HepG2 (cell line): ENCODE results near the gene DTX2. TPM values are rescaled to one million over a fixed set of nuclear protein-coding genes. Genes with fewer than 3 reads are reported as not detected.

Source experiments
- BHLHE40 ChIP-seq: IDR thresholded peaks from 2 replicates; pipeline ENCODE4 v1.6.1; 2011; ENCODE audit warnings: low read length, improper control_type of control experiment
- BRD4 ChIP-seq: sonication (generic); formaldehyde crosslinking; IDR thresholded peaks from 2 replicates; pipeline ENCODE4 v1.4.0; 2020; ENCODE audit warnings: missing genetic modification reagents
- DPF2 ChIP-seq: sonication (generic); formaldehyde crosslinking; IDR thresholded peaks from 2 replicates; pipeline ENCODE4 v1.4.0; 2020; ENCODE audit warnings: mild to moderate bottlenecking, low read depth, missing genetic modification reagents, borderline replicate concordance
- FOSL1 ChIP-seq: sonication (generic); formaldehyde crosslinking; IDR thresholded peaks from 2 replicates; pipeline ENCODE4 v1.9.0; 2021; ENCODE audit warnings: missing genetic modification reagents, borderline replicate concordance
- HNRNPL ChIP-seq: fragments of 200-400 bp; formaldehyde crosslinking; IDR thresholded peaks from 2 replicates; pipeline ENCODE4 v1.6.1; 2017; ENCODE audit warnings: mild to moderate bottlenecking, low read depth, low read length
- MYNN ChIP-seq: sonication (generic); formaldehyde crosslinking; IDR thresholded peaks from 2 replicates; pipeline ENCODE4 v1.4.0; 2020; ENCODE audit warnings: mild to moderate bottlenecking, low read depth, missing genetic modification reagents
- NAIF1 ChIP-seq: sonication (generic); formaldehyde crosslinking; IDR thresholded peaks from 2 replicates; pipeline ENCODE4 v1.5.0; 2020; ENCODE audit warnings: mild to moderate bottlenecking, missing genetic modification reagents, borderline replicate concordance
- NFE2L2 ChIP-seq: fragments of 150-350 bp; IDR thresholded peaks from 2 replicates; pipeline ENCODE4 v1.6.1; 2014; ENCODE audit warnings: low read length
- NFIB ChIP-seq: sonication (generic); formaldehyde crosslinking; IDR thresholded peaks from 2 replicates; pipeline ENCODE4 v1.9.0; 2021; ENCODE audit warnings: missing genetic modification reagents, mild to moderate bottlenecking, borderline replicate concordance
- NR1H2 ChIP-seq: sonication (generic); formaldehyde crosslinking; IDR thresholded peaks from 2 replicates; pipeline ENCODE4 v1.8.1; 2022; ENCODE audit warnings: low read depth, missing genetic modification reagents, borderline replicate concordance
- PITX1 ChIP-seq: sonication (generic); formaldehyde crosslinking; IDR thresholded peaks from 2 replicates; pipeline ENCODE4 v1.5.1; 2020; ENCODE audit warnings: mild to moderate bottlenecking, missing genetic modification reagents
- POLR2AphosphoS5 ChIP-seq: IDR thresholded peaks from 2 replicates; pipeline ENCODE4 v1.6.1; 2012; ENCODE audit warnings: low read depth, low read length
- RCOR2 ChIP-seq: IDR thresholded peaks from 2 replicates; pipeline ENCODE4 v1.6.1; 2016; ENCODE audit warnings: missing biosample characterization, missing genetic modification reagents
- TFE3 ChIP-seq: IDR thresholded peaks from 2 replicates; pipeline ENCODE4 v1.6.1; 2016
- ZNF318 ChIP-seq: sonication (generic); formaldehyde crosslinking; IDR thresholded peaks from 2 replicates; pipeline ENCODE4 v1.4.0; 2020; ENCODE audit warnings: mild to moderate bottlenecking, missing genetic modification reagents
- ZNF383 ChIP-seq: sonication (generic); formaldehyde crosslinking; IDR thresholded peaks from 2 replicates; pipeline ENCODE4 v1.4.0; 2020; ENCODE audit warnings: missing genetic modification reagents, mild to moderate bottlenecking, borderline replicate concordance
- ZNF44 ChIP-seq: sonication (generic); formaldehyde crosslinking; IDR thresholded peaks from 2 replicates; pipeline ENCODE4 v1.5.1; 2020; ENCODE audit warnings: mild to moderate bottlenecking, missing genetic modification reagents
- ZNF441 ChIP-seq: sonication (generic); formaldehyde crosslinking; IDR thresholded peaks from 2 replicates; pipeline ENCODE4 v1.7.0; 2021; ENCODE audit warnings: missing genetic modification reagents, borderline replicate concordance
- ZNF577 ChIP-seq: sonication (generic); formaldehyde crosslinking; IDR thresholded peaks from 2 replicates; pipeline ENCODE4 v1.4.0; 2020; ENCODE audit warnings: mild to moderate bottlenecking, low read depth, missing genetic modification reagents, borderline replicate concordance
- ZNF773 ChIP-seq: sonication (generic); formaldehyde crosslinking; IDR thresholded peaks from 2 replicates; pipeline ENCODE4 v1.4.0; 2020; ENCODE audit warnings: missing genetic modification reagents, borderline replicate concordance
- polyA plus RNA-seq, 8 experiments: library from polyadenylated mRNA; depleted of rRNA in 3 of 8; stranded (reverse) in 7 of 8; unstranded in 1 of 8; fragments of >200 nt; fragmentation: Illumina TruSeq in 4 of 8; extraction: Trizol in 4 of 8; gene quantifications; 2 replicates each; pipeline versions ENCODE4 v1.2.1 to v1.2.3, GENCODE V29; 2011 to 2016; ENCODE audit warnings: low read depth in 4 of 8, missing spikeins in 1 of 8, mixed read lengths in 1 of 8; ENCODE audit not compliant: insufficient read depth in 1 of 8
- total RNA-seq, 5 experiments: library from RNA; depleted of rRNA; stranded (reverse); fragments of >200 nt; fragmentation: Illumina TruSeq; extraction: Trizol; gene quantifications; 2 replicates each; pipeline ENCODE4 v1.2.3, GENCODE V29; 2016; ENCODE audit warnings: low read depth in 1 of 5

The DTX2 gene
- total and polyA plus RNA-seq, 2 of the 13 experiments (the other 11 are each of a cell fraction or from before 2014, with no cell fraction given): 5.5 to 6.2 TPM

- TF ChIP-seq PITX1 (CRISPR knock-in tag) (peak; percentile 35; the same call in 1 of the 2 replicates), ZNF577 (no peak), MYNN (CRISPR knock-in tag) (no peak; the same call in 1 of the 2 replicates), RCOR2 (CRISPR knock-in tag) (0 out of 2 replicates have a peak, but pooled peaks have one; percentile 15), ZNF44 (no peak), ZNF773 (CRISPR knock-in tag) (no peak), ZNF318 (CRISPR knock-in tag) (0 out of 2 replicates have a peak, but pooled peaks have one; percentile 43), BRD4 (CRISPR knock-in tag) (no peak), NAIF1 (CRISPR knock-in tag) (no peak), NFIB (CRISPR knock-in tag) (no peak), HNRNPL (peak; percentile 85), POLR2AphosphoS5 (no peak), FOSL1 (CRISPR knock-in tag) (no peak), DPF2 (CRISPR knock-in tag) (no peak; the same call in 1 of the 2 replicates), ZNF383 (CRISPR knock-in tag) (no peak), NR1H2 (no peak), NFE2L2 (no peak), ZNF441 (CRISPR knock-in tag) (no peak), TFE3 (no peak), BHLHE40 (no peak)
Measured at GRCh38 chr7:76515999-76516443, 54.5 kb downstream of the DTX2 start (continued).
